Breast epithelium (tissue), 4 donors: ENCODE results near the gene ESM1. TPM values are rescaled to one million over a fixed set of nuclear protein-coding genes. Genes with fewer than 3 reads are reported as not detected.
"Not testable (repeated sequence)": the region's sequence is repeated elsewhere in the genome, so short reads cannot be mapped to it uniquely, and the experiment has no call there.

Experiments used
- DNase-seq, 2 donors: peaks; one replicate each; pipeline ENCODE4 v3.0.0-alpha.2; 2019; ENCODE audit warnings: low spot score in 2 of 2
- H3K27ac ChIP-seq, 2 donors: fragments of 200-600 bp; sonication (generic) in 1 of 2; one replicate each; pipeline ENCODE4 v1.5.1; 2016 to 2019; ENCODE audit warnings: mild to moderate bottlenecking in 1 of 2
- H3K27me3 ChIP-seq, 2 donors: fragments of 200-600 bp; sonication (generic) in 1 of 2; one replicate each; pipeline versions ENCODE4 v1.5.1 to v1.6.0; 2017 to 2019; ENCODE audit warnings: control low read depth in 1 of 2, mild to moderate bottlenecking in 1 of 2
- H3K36me3 ChIP-seq: fragments of 200-600 bp; one replicate; pipeline ENCODE4 v1.5.1; 2019
- H3K4me1 ChIP-seq, 2 donors: fragments of 200-600 bp; sonication (generic); one replicate each; pipeline ENCODE4 v1.5.1; 2016 to 2019; ENCODE audit warnings: control low read depth in 1 of 2
- H3K4me3 ChIP-seq, 3 donors: fragments of 200-600 bp; sonication (generic); 1 replicate in 2 of 3; 2 replicates in 1 of 3; pipeline ENCODE4 v1.5.1; 2016 to 2019; ENCODE audit warnings: mild to moderate bottlenecking in 3 of 3, moderate library complexity in 2 of 3
- H3K9me3 ChIP-seq, 2 donors: fragments of 200-600 bp; sonication (generic) in 1 of 2; one replicate each; pipeline ENCODE4 v1.5.1; 2016 to 2019; ENCODE audit warnings: control low read depth in 1 of 2
- CTCF ChIP-seq, 3 donors: fragments of 450-650 bp; IDR thresholded peaks; one replicate each; pipeline ENCODE4 v1.5.1; 2016 to 2017; ENCODE audit warnings: antibody characterized with exemption in 3 of 3, mild to moderate bottlenecking in 3 of 3, moderate library complexity in 3 of 3
- POLR2A ChIP-seq: fragments of 450-650 bp; IDR thresholded peaks from one replicate; pipeline ENCODE4 v1.6.1; 2016; ENCODE audit warnings: antibody characterized with exemption, mild to moderate bottlenecking, moderate library complexity
- POLR2AphosphoS5 ChIP-seq, 3 donors: sonication (generic); formaldehyde crosslinking; IDR thresholded peaks; one replicate each; pipeline ENCODE4 v1.6.1; 2017; ENCODE audit warnings: antibody characterized with exemption in 3 of 3
- intact Hi-C: fragments of 100-400 bp; cut with DNase I; formaldehyde crosslinking; loops from one replicate; pipeline ENCODE4 v1.15.1; 2023; ENCODE audit warnings: low total_unique reads
- total RNA-seq, 3 donors: library from RNA; depleted of rRNA; stranded (reverse); fragments of >200 nt; gene quantifications; one replicate each; pipeline ENCODE4 v1.1.0, GENCODE V29; 2016

ESM1 gene
- total RNA-seq, 3 donors from 2014 or later: 0.48 TPM; not detected in 2

- no peaks in the 10 kb centered on the region for H3K36me3 ChIP-seq
- TF ChIP-seq CTCF (IDR thresholded peaks at IDR 0.05) (no peak), POLR2A (no peak), POLR2AphosphoS5 (IDR thresholded peaks at IDR 0.05) (no peak)
- H3K9me3 ChIP-seq: no peaks in the 10 kb centered on the region
- no peaks in the 10 kb centered on the region for H3K4me1 ChIP-seq
- no peak overlapping the region for H3K4me3 ChIP-seq
- intact Hi-C loops: no loop called here
- H3K27ac ChIP-seq: no peak overlapping the region
- no peak for DNase-seq
- no peaks in the 10 kb centered on the region for H3K27me3 ChIP-seq
Measured at GRCh38 chr5:55027595-55027994, 42.2 kb upstream of the ESM1 start.

- TF ChIP-seq CTCF (IDR thresholded peaks at IDR 0.05) (no peak), POLR2AphosphoS5 (IDR thresholded peaks at IDR 0.05) (no peak), POLR2A (no peak)
- DNase-seq: no peak
- no peak overlapping the region for H3K4me3 ChIP-seq
- H3K36me3 ChIP-seq: no peaks in the 10 kb centered on the region
- intact Hi-C loops: no loop called here
- H3K27me3 ChIP-seq: no peaks in the 10 kb centered on the region
- no peaks in the 10 kb centered on the region for H3K9me3 ChIP-seq
- no peak overlapping the region for H3K27ac ChIP-seq
- H3K4me1 ChIP-seq: no peaks in the 10 kb centered on the region
Measured at GRCh38 chr5:55022450-55022849, 37.1 kb upstream of the ESM1 start.

GRCh38 chr5:55021821-55022220, 36.4 kb upstream of the ESM1 start:
- H3K9me3 ChIP-seq: no peaks in the 10 kb centered on the region
- no peak overlapping the region for H3K27ac ChIP-seq
- no peaks in the 10 kb centered on the region for H3K27me3 ChIP-seq
- intact Hi-C loops: no loop called here
- DNase-seq: no peak
- no peaks in the 10 kb centered on the region for H3K36me3 ChIP-seq
- no peak for TF ChIP-seq POLR2A
- TF ChIP-seq CTCF (IDR thresholded peaks at IDR 0.05): no peak
- TF ChIP-seq POLR2AphosphoS5 (IDR thresholded peaks at IDR 0.05): no peak
- H3K4me3 ChIP-seq: no peak overlapping the region
- H3K4me1 ChIP-seq: no peaks in the 10 kb centered on the region

- intact Hi-C loops: no loop called here
- Histone ChIP-seq H3K27me3 (no peaks in the 10 kb centered on the region), H3K36me3 (no peaks in the 10 kb centered on the region), H3K4me3 (no peak overlapping the region), H3K9me3 (no peaks in the 10 kb centered on the region), H3K4me1 (no peaks in the 10 kb centered on the region), H3K27ac (no peak overlapping the region)
- DNase-seq: no peak
- TF ChIP-seq POLR2A (no peak), POLR2AphosphoS5 (IDR thresholded peaks at IDR 0.05) (no peak), CTCF (IDR thresholded peaks at IDR 0.05) (no peak)
Measured at GRCh38 chr5:55021410-55021809, 36.0 kb upstream of the ESM1 start.

GRCh38 chr5:55010149-55010548, 24.8 kb upstream of the ESM1 start:
- H3K36me3 ChIP-seq, H3K4me3 ChIP-seq, H3K27ac ChIP-seq, H3K27me3 ChIP-seq, intact Hi-C loops, DNase-seq, H3K4me1 ChIP-seq: not testable (repeated sequence)
- H3K9me3 ChIP-seq: peaks cover 8 to 22% of the 10 kb centered on the region in 2 donors

- no peaks in the 10 kb centered on the region for H3K4me1 ChIP-seq
- DNase-seq: no peak
- intact Hi-C loops: no loop called here
- no peak overlapping the region for H3K27ac ChIP-seq
- TF ChIP-seq POLR2AphosphoS5 (IDR thresholded peaks at IDR 0.05): no peak
- no peak for TF ChIP-seq CTCF (IDR thresholded peaks at IDR 0.05)
- TF ChIP-seq POLR2A: no peak
- H3K27me3 ChIP-seq: no peaks in the 10 kb centered on the region
- H3K9me3 ChIP-seq: no peaks in the 10 kb centered on the region
- H3K4me3 ChIP-seq: no peak overlapping the region
- H3K36me3 ChIP-seq: no peaks in the 10 kb centered on the region
Measured at GRCh38 chr5:55004729-55005128, 19.3 kb upstream of the ESM1 start.
